NT2/D1 (cell line): Measurements from ENCODE around the gene DIABLO.

Experiments used
- SUZ12 ChIP-seq: IDR thresholded peaks from 2 replicates; pipeline ENCODE4 v1.6.1; 2011; ENCODE audit not compliant: insufficient read length, insufficient read depth; ENCODE audit errors: extremely low read depth
- YY1 ChIP-seq: IDR thresholded peaks from 2 replicates; pipeline ENCODE4 v1.6.1; 2011; ENCODE audit not compliant: insufficient read length, insufficient read depth
- ZNF274 ChIP-seq: IDR thresholded peaks from 2 replicates; pipeline ENCODE4 v1.6.1; 2011; ENCODE audit warnings: mild to moderate bottlenecking, low read depth, low read length

DNA sequence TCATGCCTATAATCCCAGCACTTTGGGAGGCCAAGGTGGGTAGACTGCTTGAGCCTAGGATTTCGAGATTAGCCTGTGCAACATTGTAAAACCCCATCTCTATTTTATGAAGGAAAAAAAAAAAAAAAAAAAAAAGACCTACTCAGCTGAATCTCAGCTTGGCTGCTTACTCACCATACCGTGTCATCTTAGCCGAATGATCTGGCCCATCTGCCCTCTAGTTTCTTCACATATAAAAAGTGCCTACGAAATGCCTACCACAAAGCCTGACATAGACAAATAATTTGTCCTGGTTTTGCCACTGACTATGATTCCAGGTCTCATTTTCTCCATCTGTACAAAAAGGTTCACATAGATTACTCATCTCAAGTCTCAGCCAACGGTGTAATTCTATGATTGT is 10.1 kb downstream of the DIABLO start:
- no peak for TF ChIP-seq YY1
- TF ChIP-seq SUZ12 = no peak
- TF ChIP-seq ZNF274 = no peak
